GM23248 (cell line): ENCODE data around the gene FAM227B.

Experiments
- EZH2 ChIP-seq: fragments of 200-600 bp; sonication (generic); IDR thresholded peaks from 2 replicates; pipeline ENCODE4 v1.6.1; 2018; ENCODE audit warnings: antibody characterized with exemption, mild to moderate bottlenecking; ENCODE audit not compliant: insufficient read depth, poor library complexity, severe bottlenecking
- EZH2phosphoT487 ChIP-seq: fragments of 200-600 bp; sonication (generic); IDR thresholded peaks from 2 replicates; pipeline ENCODE4 v1.6.1; 2018; ENCODE audit warnings: antibody characterized with exemption, moderate library complexity, mild to moderate bottlenecking, low read depth; ENCODE audit not compliant: insufficient read depth

GRCh38 chr15:49656734-49657133, 36.1 kb upstream of the FAM227B start:
- TF ChIP-seq EZH2 (no peak), EZH2phosphoT487 (no peak)
